Measurements from ENCODE around the gene RTRAF.

Gene RTRAF

DNA sequence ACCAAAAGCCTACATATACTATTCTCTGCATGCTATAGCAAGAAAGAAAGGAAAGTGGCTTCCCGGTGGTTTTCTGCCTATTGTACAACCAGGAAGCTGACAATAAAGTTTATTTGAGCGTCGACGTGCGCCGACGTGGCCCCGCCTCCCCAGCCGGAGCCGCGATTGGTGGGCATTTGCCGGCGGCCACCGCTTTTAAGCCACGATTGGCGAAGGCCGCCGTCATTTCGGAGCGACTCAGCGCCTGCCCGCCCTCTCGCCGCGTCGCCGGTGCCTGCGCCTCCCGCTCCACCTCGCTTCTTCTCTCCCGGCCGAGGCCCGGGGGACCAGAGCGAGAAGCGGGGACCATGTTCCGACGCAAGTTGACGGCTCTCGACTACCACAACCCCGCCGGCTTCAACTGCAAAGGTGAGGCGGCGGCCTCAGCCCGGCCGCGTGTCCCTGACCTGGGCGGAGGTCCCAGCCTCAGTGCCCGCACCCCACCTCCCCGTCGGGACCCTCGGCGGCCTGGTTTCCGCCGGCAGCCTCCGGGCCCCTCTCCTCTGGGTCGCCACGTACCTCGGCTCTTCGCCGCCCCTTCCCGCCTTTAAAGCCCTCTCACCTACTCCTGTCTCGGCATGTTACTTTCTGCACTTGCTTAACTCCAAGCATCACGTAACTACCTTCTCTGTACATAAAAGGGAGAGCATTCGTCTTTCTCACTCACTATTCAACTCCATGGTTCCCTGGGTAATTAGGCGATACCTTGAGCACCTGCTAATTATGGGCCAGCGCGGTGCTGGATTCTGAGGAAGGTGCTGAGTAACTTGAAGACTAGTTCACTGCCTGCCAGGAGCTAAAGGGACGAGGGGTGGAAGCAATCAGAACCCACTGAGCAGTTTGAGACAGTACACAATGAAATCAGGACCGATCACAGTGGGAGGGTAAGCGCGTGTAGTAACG, at the start of gene RTRAF:
Gene RTRAF (plus strand): TSS at position 254 of the 942 bp plus-strand sequence. CDS start 94 bp downstream, at position 348.
- peak; percentile 96 for DNase-seq (ENCODE audit: low spot score)

- DNase-seq (ENCODE audit: low spot score) = peak; percentile 5
Measured at GRCh38 chr14:51939755-51940301, 49.5 kb upstream of the RTRAF start.

- no peak for DNase-seq (ENCODE audit: low spot score)
Measured at GRCh38 chr14:51942971-51943370, 46.4 kb upstream of the RTRAF start.

DNA sequence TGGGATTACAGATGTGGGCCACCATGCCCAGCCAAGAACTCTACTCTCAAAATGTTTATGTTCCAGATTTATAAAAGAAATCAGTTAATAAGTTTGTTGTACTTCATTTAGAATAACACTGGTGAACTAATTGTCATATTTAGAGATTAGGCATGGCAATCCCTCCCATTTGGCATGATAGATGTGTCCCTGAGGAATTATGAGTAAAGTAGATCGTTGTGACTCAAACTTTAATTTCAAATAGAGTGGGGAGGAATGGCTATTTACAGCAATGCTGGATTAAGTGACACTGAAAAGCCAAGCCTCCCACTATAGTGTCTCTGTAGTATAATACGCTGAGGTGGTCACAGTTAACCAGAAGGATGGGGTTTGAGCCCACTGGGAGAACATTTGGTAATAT, 39.3 kb upstream of the RTRAF start:
- DNase-seq (ENCODE audit: low spot score) = no peak

DNA sequence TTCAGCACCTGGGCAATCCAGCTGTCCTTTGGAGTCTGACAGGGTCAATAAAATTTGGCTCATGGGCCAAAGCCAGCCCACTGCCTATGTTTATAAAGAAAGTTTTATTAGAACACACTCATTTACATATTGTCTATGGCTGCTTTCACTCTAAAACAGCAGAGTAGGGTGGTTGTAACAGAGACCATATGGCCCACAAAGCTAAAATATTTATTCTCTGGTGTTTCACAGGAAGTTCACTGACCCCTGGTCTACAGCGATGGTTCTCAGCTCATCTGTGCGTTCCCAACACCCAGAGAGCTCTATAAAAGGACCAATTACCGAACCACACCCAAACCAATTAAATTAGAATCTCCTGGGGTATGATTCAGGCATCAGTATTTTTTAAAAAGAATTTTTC, 37.7 kb upstream of the RTRAF start:
- no peak for DNase-seq (ENCODE audit: low spot score)

DNA sequence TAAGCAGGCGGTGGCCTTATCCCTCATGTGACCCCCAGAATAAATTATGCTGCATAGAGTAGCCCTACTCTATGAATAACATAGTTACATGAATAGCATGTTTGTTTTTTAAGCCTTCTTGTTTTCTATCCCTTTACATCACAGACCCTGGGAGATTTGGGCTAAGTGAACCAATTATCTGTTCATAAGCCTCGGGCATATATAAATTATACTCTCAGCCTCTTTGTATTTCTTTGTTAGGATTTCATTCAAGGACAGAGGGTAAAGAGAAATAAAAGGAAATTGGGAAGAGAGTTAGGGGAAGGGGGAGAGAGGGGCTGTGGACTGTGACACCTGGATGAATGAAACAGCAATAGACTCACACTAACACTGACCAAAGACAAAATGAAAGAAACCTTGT, 35.3 kb upstream of the RTRAF start:
- DNase-seq (ENCODE audit: low spot score) = no peak

GRCh38 chr14:51954657-51955056, 34.7 kb upstream of the RTRAF start:
- no peak for DNase-seq (ENCODE audit: low spot score)

DNA sequence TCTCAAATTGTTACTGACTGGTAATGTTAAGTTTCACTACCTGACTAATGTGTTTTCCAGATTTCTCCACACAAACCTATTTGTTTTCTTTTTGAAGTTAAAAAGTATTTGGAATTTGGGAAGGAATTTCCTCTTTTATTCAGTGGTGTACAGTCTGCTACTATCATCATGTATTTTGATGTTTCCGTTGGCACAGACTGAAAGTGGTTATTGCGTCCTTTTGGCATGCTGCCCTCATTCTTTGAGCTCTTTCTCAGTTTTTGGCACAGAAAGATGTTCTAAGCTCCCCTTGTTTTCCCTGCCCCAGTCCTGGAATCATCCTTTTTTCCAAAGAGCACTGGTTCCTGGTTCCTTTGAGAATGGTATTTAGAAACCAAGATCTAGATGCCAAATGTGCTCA, 31.4 kb upstream of the RTRAF start:
- DNase-seq (ENCODE audit: low spot score) = no peak

DNA sequence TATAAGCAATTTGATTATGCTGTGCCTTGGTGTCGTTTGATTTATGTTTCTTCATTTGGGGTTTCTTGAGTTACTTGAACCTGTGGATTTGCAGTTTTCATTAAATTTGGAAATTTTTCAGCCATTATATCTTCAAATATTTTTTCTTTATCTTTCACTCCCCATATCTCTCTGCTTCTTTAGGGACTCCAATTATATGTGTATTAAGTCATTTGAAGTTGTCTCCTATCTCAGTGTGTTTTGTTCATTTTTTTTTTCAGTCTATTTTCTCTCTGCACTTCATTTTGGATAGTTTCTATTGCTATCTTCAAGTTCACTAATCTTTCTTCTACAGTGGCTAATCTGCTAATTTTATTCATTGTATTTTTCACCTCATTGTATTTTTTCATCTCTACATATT, 29.4 kb upstream of the RTRAF start:
- DNase-seq (ENCODE audit: low spot score) = no peak

DNA sequence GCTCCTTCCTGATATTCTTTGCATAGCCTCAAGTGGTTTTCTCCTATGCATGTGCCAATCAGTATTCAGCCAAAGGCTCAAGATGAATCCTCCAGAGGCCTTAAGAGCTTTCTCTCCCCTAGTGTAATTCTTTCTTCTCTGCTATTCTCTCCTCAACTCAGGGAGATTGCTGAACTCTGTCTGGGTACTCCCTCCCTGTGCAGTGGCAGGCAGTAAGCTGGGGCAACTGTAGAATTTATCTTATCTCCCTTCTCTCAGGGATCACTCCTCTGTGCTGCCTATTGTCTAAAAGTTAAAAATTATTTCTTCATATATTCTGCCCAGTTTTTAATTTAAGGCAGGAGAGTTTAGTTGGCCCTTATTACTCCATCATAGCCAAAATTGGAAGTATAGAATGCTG, 28.5 kb upstream of the RTRAF start:
- no peak for DNase-seq (ENCODE audit: low spot score)

- no peak for DNase-seq (ENCODE audit: low spot score)
Measured at GRCh38 chr14:51962711-51963110, 26.6 kb upstream of the RTRAF start.

DNA sequence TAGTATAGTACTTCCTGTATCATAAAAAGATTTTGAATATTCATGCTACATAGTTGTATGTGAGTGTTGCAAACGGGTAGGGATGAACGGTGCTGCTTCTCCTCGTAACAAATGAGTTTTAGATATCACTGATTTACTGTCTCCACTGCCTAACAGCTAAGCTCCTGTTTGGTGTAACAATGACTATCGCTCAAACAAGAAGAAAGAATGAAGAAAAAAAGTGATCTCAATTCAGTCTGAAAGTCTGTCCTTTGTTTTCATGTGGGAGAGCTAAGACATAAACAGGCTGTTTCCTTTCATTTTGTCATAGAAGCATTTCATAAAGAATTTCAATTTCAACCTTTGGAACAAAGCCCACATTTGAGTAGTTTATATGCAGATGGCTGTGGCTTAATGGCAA, 26.1 kb upstream of the RTRAF start:
- DNase-seq (ENCODE audit: low spot score) = no peak

DNA sequence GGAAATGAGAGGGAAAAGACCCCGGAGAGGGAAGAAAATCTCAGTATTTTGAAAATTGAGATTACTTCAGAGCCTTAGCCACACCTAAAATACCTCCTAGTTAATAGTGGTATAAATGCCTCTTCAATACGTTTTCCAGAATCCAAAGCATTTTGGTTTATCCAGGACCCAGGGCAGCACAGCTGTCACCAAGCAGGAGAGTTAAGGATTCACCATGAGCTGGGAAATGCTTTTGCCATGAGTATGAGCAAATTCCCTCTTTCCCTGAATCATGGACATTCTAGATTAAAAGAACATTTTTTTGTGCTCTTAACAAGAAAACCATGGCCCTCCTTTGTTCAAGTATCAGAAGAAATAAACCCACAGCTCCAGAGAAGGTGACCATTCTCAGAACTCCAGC, 21.8 kb upstream of the RTRAF start:
- no peak for DNase-seq (ENCODE audit: low spot score)

DNA sequence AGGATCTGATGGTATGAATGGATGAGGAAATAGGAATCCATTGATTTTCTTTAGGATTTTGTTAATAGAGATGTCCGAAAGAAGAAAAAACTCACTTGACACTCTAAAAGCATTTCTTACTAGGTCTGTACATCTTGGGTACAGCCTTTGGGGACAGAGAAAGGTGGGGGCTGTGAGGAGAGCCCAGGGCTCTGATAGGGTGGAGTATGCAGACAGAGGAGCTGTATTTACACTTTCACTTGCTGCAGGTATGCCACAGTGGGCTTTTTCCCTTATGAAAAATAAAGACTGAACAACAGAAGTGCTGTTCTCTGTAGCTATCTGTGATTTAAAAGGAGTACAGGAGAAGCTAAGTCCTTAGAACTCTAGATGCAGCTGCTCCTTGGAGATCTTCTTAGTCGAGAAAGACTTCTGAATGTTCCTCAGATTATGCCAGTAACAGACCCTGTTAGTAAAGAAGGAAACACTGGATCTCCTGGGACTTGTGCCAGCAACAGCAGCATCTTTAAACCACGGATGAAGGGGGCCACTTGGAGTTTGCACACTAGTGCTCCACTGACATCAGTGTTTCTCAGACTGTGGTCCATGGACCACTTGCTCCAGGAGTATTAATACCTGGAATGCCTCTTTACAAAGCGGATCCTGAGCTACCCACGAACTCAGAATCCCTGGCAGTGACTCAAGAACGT, 19.4 kb upstream of the RTRAF start:
- no peak for DNase-seq (ENCODE audit: low spot score)

DNA sequence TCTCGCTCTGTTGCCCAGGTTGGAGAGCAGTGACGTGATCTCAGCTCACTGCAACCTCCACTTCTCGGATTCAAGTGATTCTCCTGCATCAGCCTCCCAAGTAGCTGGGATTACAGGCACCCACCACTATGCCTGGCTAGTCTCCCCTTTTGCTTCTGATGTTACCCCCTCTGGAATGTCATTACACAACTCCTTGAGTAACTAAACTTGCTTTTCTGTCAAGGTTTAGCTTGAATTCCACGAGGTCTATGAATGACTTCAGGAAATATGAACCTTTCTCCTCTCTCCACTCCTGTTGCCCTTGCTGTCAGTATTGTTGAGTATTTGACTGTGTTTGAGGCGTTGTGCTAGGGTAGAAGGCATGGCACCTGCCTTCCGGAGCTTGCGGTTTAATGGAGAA, 16.8 kb upstream of the RTRAF start:
- DNase-seq (ENCODE audit: low spot score) = no peak

DNA sequence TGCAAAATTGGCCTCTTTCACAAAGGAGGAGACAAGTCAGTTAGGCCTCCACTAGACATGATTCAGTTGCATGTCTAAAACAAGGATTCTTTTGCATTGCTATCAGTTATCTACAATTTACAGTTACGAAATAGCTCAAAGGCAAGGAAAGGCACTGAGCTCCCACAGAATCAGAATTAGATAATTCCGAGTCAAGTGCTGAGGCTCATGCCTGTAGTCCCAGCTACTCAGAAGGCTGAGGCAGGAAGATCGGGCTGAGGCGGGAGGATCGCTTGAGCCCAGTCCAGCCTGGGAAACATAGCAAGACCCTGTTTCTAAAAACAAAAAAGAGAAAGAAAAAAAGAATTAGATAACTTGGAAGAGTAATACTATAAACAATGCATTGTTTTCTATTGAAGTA, 12.3 kb upstream of the RTRAF start:
- DNase-seq (ENCODE audit: low spot score) = no peak

- no peak for DNase-seq (ENCODE audit: low spot score)
Measured at GRCh38 chr14:51978681-51979085, 10.7 kb upstream of the RTRAF start.

- peak; percentile 71 for DNase-seq (ENCODE audit: low spot score)
Measured at GRCh38 chr14:51979088-51979709, 10.1 kb upstream of the RTRAF start.

- no peak for DNase-seq (ENCODE audit: low spot score)
Measured at GRCh38 chr14:51981218-51981854, 8.0 kb upstream of the RTRAF start.

- no peak for DNase-seq (ENCODE audit: low spot score)
Measured at GRCh38 chr14:51988221-51988620, 1.1 kb upstream of the RTRAF start.

- no peak for DNase-seq (ENCODE audit: low spot score)
Measured at GRCh38 chr14:51990488-51990887, 1.1 kb downstream of the RTRAF start.

DNA sequence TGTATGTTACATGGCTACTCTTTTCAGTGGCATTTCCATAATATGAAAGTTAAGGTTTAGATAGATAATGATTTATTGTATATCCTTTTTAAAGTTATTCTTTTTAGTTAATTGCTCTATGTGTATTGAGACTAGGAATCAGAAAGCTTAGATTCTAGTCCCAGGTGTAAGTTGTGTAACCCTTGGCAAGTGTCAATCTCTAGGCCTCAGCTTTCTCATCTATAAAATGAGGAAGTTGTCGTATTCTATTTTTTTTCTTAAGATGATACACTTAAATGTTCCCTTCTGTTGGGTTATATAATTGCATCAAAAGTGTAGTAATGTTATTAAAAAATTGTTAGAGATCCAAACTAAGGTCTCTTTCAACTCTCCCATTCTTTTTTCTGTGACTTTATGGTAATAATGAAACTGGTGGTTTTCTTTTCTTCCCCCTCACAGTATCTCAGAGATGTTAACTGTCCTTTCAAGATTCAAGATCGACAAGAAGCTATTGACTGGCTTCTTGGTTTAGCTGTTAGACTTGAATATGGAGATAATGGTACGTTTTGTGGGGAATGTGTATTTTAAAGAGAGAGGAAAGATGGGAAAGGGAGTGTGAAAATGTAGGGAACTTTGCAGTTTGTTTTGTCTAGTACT, 4.1 kb downstream of the RTRAF start:
- no peak for DNase-seq (ENCODE audit: low spot score)

Measured in germinal center (tissue), 1 donor.